CD14-positive monocyte (primary cell): ENCODE data around the gene GRIA1. TPM values are rescaled to one million over a fixed set of nuclear protein-coding genes. Genes with fewer than 3 reads are reported as not detected.

Experiments used
- DNase-seq, 3 donors: peaks; one replicate each; pipeline ENCODE4 v3.0.0-alpha.2; 2011 to 2022
- H2AFZ ChIP-seq: 2 replicates; pipeline ENCODE4 v1.6.0; 2012; ENCODE audit warnings: mild to moderate bottlenecking, low read depth, low read length, inconsistent platforms; ENCODE audit not compliant: insufficient read depth, poor library complexity, severe bottlenecking
- H3K27ac ChIP-seq, 2 donors: 1 replicate in 1 of 2; 2 replicates in 1 of 2; pipeline ENCODE4 v1.5.1; 2012 to 2013; ENCODE audit warnings: low read length in 2 of 2, control low read depth in 1 of 2, inconsistent platforms in 1 of 2, low read depth in 1 of 2, mild to moderate bottlenecking in 1 of 2
- H3K27me3 ChIP-seq, 2 donors: one replicate each; pipeline versions ENCODE4 v1.6.0 to v1.6.1; 2011 to 2013; ENCODE audit warnings: low read length in 2 of 2; ENCODE audit not compliant: control insufficient read depth in 2 of 2, insufficient read depth in 2 of 2
- H3K36me3 ChIP-seq, 2 donors: replicated peaks in 1 of 2; 1 replicate in 1 of 2; 2 replicates in 1 of 2; pipeline versions ENCODE4 v1.5.1 to v1.6.1; 2012 to 2013; ENCODE audit warnings: low read length in 2 of 2, control low read depth in 1 of 2, inconsistent platforms in 1 of 2, mild to moderate bottlenecking in 1 of 2; ENCODE audit not compliant: insufficient read depth in 2 of 2, control insufficient read depth in 1 of 2
- H3K4me1 ChIP-seq, 2 donors: 1 replicate in 1 of 2; 2 replicates in 1 of 2; pipeline versions ENCODE4 v1.5.1 to v1.6.1; 2012 to 2013; ENCODE audit warnings: low read length in 2 of 2, control low read depth in 1 of 2, inconsistent platforms in 1 of 2, mild to moderate bottlenecking in 1 of 2, moderate library complexity in 1 of 2; ENCODE audit not compliant: insufficient read depth in 2 of 2, control insufficient read depth in 1 of 2
- H3K4me2 ChIP-seq: replicated peaks from 2 replicates; pipeline ENCODE3; 2012; ENCODE audit warnings: low read length, moderate library complexity, mild to moderate bottlenecking; ENCODE audit not compliant: poor library complexity, severe bottlenecking; ENCODE audit errors: extremely low read depth
- H3K4me3 ChIP-seq, 3 experiments: fragments of 200-600 bp in 1 of 3; sonication (generic) in 1 of 3; replicated peaks in 1 of 3; 1 replicate in 2 of 3; 2 replicates in 1 of 3; pipeline ENCODE4 v1.5.1; 2011 to 2013; ENCODE audit warnings: low read length in 3 of 3, mild to moderate bottlenecking in 3 of 3, control low read depth in 2 of 3, low read depth in 2 of 3, inconsistent platforms in 1 of 3, moderate library complexity in 1 of 3
- H3K79me2 ChIP-seq: 2 replicates; pipeline ENCODE4 v1.6.0; 2012; ENCODE audit warnings: mild to moderate bottlenecking, control low read depth, inconsistent platforms, low read length, moderate library complexity; ENCODE audit not compliant: insufficient read depth
- H3K9ac ChIP-seq: 2 replicates; pipeline ENCODE4 v1.6.0; 2017; ENCODE audit warnings: low read length, mild to moderate bottlenecking; ENCODE audit not compliant: insufficient read depth, poor library complexity, severe bottlenecking
- H3K9me3 ChIP-seq, 2 donors: replicated peaks in 1 of 2; 1 replicate in 1 of 2; 2 replicates in 1 of 2; pipeline versions ENCODE4 v1.5.1 to v1.6.1; 2012 to 2013; ENCODE audit warnings: low read length in 2 of 2, control low read depth in 1 of 2; ENCODE audit not compliant: control insufficient read depth in 1 of 2, insufficient read depth in 1 of 2
- H4K20me1 ChIP-seq: 2 replicates; pipeline ENCODE4 v1.6.0; 2012; ENCODE audit warnings: mild to moderate bottlenecking, low read length, control low read depth, moderate library complexity; ENCODE audit not compliant: insufficient read depth
- H3K27ac Mint-ChIP-seq, 7 donors: one replicate each; pipeline ENCODE4 v1.8.0; 2020; ENCODE audit warnings: mild to moderate bottlenecking in 7 of 7, mixed read lengths in 7 of 7, moderate library complexity in 6 of 7, inconsistent platforms in 2 of 7
- H3K27me3 Mint-ChIP-seq, 3 donors: one replicate each; pipeline ENCODE4 v1.8.0; 2021 to 2022; ENCODE audit warnings: low read depth in 3 of 3, mild to moderate bottlenecking in 3 of 3, mixed read lengths in 3 of 3, moderate library complexity in 3 of 3, inconsistent platforms in 1 of 3
- H3K36me3 Mint-ChIP-seq, 2 donors: one replicate each; pipeline ENCODE4 v1.8.0; 2020; ENCODE audit warnings: mixed read lengths in 2 of 2, inconsistent platforms in 1 of 2, mild to moderate bottlenecking in 1 of 2
- H3K4me1 Mint-ChIP-seq: one replicate; pipeline ENCODE4 v1.8.0; 2020; ENCODE audit warnings: mild to moderate bottlenecking, mixed read lengths
- H3K4me3 Mint-ChIP-seq, 2 donors: one replicate each; pipeline ENCODE4 v1.8.0; 2020; ENCODE audit warnings: mild to moderate bottlenecking in 2 of 2, mixed read lengths in 2 of 2, moderate library complexity in 1 of 2
- H3K9me3 Mint-ChIP-seq, 7 donors: one replicate each; pipeline ENCODE4 v1.8.0; 2020 to 2022; ENCODE audit warnings: mixed read lengths in 7 of 7, mild to moderate bottlenecking in 6 of 7, moderate library complexity in 6 of 7, inconsistent platforms in 2 of 7
- WGBS: methylation state at CpG from one replicate; pipeline ENCODE4 v1.1.5; 2013; ENCODE audit warnings: missing lambda C conversion rate; ENCODE audit not compliant: insufficient coverage; 5-methylcytosine and 5-hydroxymethylcytosine counted together
- intact Hi-C, 2 donors: fragments of 100-400 bp; cut with micrococcal nuclease; formaldehyde crosslinking; loops; one replicate each; pipeline versions ENCODE4 v1.15.0 to v1.15.1; 2023
- polyA plus RNA-seq, 3 donors: library from polyadenylated mRNA; depleted of rRNA in 1 of 3; unstranded in 2 of 3; stranded (reverse) in 1 of 3; fragments of 300-500 nt in 2 of 3; fragments of >200 nt in 1 of 3; fragmentation: Illumina TruSeq in 2 of 3; gene quantifications; 1 replicate in 2 of 3; 2 replicates in 1 of 3; pipeline ENCODE4 v1.2.3, GENCODE V29; 2012 to 2021
- TF ChIP-seq, protein P1 (sequence below): fragments of 200-600 bp; IDR thresholded peaks from one replicate; pipeline ENCODE4 v1.8.0; 2022; ENCODE audit warnings: antibody characterized with exemption, mild to moderate bottlenecking

GRIA1 gene
- polyA plus RNA-seq, 3 donors = not detected

DNA sequence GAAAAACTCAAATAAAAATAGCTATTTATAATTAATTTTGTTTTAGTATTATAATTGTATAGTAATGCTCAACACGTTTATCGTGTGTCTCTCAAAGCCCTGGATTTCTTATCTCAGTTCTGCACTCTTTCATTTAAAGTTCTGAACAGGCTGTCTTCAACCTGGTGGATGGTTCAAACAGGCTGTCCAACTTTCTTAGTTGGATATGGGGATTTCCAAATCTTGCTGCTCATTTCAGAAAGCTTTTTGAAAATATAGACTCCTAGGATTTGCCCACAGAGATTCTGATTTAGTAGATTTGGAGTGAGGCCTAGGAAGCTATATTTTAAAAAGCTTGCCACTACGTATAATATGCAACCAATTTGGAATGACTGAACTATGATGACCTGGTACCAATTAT is 120.3 kb downstream of the GRIA1 start:
- no peak overlapping the region for H3K4me2 ChIP-seq
- no peaks in the 10 kb centered on the region for H3K9me3 ChIP-seq
- TF ChIP-seq, protein P1, sequence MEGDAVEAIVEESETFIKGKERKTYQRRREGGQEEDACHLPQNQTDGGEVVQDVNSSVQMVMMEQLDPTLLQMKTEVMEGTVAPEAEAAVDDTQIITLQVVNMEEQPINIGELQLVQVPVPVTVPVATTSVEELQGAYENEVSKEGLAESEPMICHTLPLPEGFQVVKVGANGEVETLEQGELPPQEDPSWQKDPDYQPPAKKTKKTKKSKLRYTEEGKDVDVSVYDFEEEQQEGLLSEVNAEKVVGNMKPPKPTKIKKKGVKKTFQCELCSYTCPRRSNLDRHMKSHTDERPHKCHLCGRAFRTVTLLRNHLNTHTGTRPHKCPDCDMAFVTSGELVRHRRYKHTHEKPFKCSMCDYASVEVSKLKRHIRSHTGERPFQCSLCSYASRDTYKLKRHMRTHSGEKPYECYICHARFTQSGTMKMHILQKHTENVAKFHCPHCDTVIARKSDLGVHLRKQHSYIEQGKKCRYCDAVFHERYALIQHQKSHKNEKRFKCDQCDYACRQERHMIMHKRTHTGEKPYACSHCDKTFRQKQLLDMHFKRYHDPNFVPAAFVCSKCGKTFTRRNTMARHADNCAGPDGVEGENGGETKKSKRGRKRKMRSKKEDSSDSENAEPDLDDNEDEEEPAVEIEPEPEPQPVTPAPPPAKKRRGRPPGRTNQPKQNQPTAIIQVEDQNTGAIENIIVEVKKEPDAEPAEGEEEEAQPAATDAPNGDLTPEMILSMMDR = no peak
- H3K27ac Mint-ChIP-seq = no peak overlapping the region
- no peaks in the 10 kb centered on the region for H3K79me2 ChIP-seq
- DNase-seq = no peak
- H3K36me3 ChIP-seq = no peaks in the 10 kb centered on the region
- H3K9ac ChIP-seq = no peak overlapping the region
- H3K4me3 Mint-ChIP-seq = no peak overlapping the region
- intact Hi-C loops = no loop called here
- H3K27ac ChIP-seq = no peak overlapping the region
- H3K9me3 Mint-ChIP-seq = peaks cover 0 to 2% (median 0%) of the 10 kb centered on the region in 7 donors
- H3K27me3 ChIP-seq = no peaks in the 10 kb centered on the region
- no peak overlapping the region for H2AFZ ChIP-seq
- H3K4me3 ChIP-seq = no peak overlapping the region
- H4K20me1 ChIP-seq = no peaks in the 10 kb centered on the region
- peaks cover 0 to 2% (median 0%) of the 10 kb centered on the region in 3 donors for H3K27me3 Mint-ChIP-seq
- H3K4me1 Mint-ChIP-seq = no peaks in the 10 kb centered on the region
- no CpG with 5 or more reads among the region's 3 CpGs for WGBS
- H3K36me3 Mint-ChIP-seq = no peaks in the 10 kb centered on the region
- H3K4me1 ChIP-seq = no peaks in the 10 kb centered on the region

- H4K20me1 ChIP-seq = no peaks in the 10 kb centered on the region
- no peaks in the 10 kb centered on the region for H3K4me1 Mint-ChIP-seq
- peaks cover 0 to 2% (median 0%) of the 10 kb centered on the region in 7 donors for H3K9me3 Mint-ChIP-seq
- H2AFZ ChIP-seq = no peak overlapping the region
- H3K79me2 ChIP-seq = no peaks in the 10 kb centered on the region
- peaks cover 0 to 2% (median 1%) of the 10 kb centered on the region in 3 donors for H3K27me3 Mint-ChIP-seq
- no peaks in the 10 kb centered on the region for H3K36me3 ChIP-seq
- H3K4me3 ChIP-seq = no peak overlapping the region
- 100% methylated on average over 1 of the region's 2 CpGs for WGBS
- H3K27ac ChIP-seq = no peak overlapping the region
- intact Hi-C loops = no loop called here
- H3K27ac Mint-ChIP-seq = no peak overlapping the region
- TF ChIP-seq, protein P1 = no peak
- no peaks in the 10 kb centered on the region for H3K27me3 ChIP-seq
- no peaks in the 10 kb centered on the region for H3K4me1 ChIP-seq
- H3K9me3 ChIP-seq = no peaks in the 10 kb centered on the region
- no peak overlapping the region for H3K9ac ChIP-seq
- DNase-seq = no peak
- H3K36me3 Mint-ChIP-seq = no peaks in the 10 kb centered on the region
- H3K4me2 ChIP-seq = no peak overlapping the region
- no peak overlapping the region for H3K4me3 Mint-ChIP-seq
Observed at GRCh38 chr5:153613144-153613543, 122.7 kb downstream of the GRIA1 start.
